Activated CD8-positive, alpha-beta T cell treated with anti-CD3 and anti-CD28 coated beads for 36 hours (primary cell): Measurements from ENCODE around the gene SLC5A9. TPM values are rescaled to one million over a fixed set of nuclear protein-coding genes. Genes with fewer than 3 reads are reported as not detected.
"Not testable (repeated sequence)": the region's sequence is repeated elsewhere in the genome, so short reads cannot be mapped to it uniquely, and the experiment has no call there.

ENCODE experiments used
- ATAC-seq: fragments of 200-7000 bp; cut with Tn5 transposase; one replicate; pipeline ENCODE4 v1.10.0; 2021; ENCODE audit warnings: mild to moderate bottlenecking, moderate library complexity
- CTCF ChIA-PET: fragments of 350-600 bp; sonication (Branson Sonifier 250); formaldehyde crosslinking; loops from one replicate; lab custom pipeline; 2021; ENCODE audit warnings: antibody characterized with exemption; lab: Charles Lee
- POLR2A ChIA-PET: fragments of 350-600 bp; sonication (Branson Sonifier 250); formaldehyde crosslinking; loops from one replicate; lab custom pipeline; 2021; ENCODE audit warnings: antibody characterized with exemption; lab: Charles Lee
- DNase-seq: peaks from one replicate; pipeline ENCODE4 v3.0.0-alpha.2; 2020
- H3K27ac Mint-ChIP-seq: one replicate; pipeline ENCODE4 v1.8.0; 2021; ENCODE audit warnings: mild to moderate bottlenecking, mixed read lengths
- H3K27me3 Mint-ChIP-seq: one replicate; pipeline ENCODE4 v1.8.0; 2021; ENCODE audit warnings: mixed read lengths
- H3K36me3 Mint-ChIP-seq: one replicate; pipeline ENCODE4 v1.8.0; 2021; ENCODE audit warnings: low read depth, mixed read lengths
- H3K4me1 Mint-ChIP-seq: one replicate; pipeline ENCODE4 v1.8.0; 2021; ENCODE audit warnings: low read depth, mixed read lengths
- H3K4me3 Mint-ChIP-seq: one replicate; pipeline ENCODE4 v1.8.0; 2021; ENCODE audit warnings: mild to moderate bottlenecking, moderate library complexity, mixed read lengths
- H3K9me3 Mint-ChIP-seq: one replicate; pipeline ENCODE4 v1.8.0; 2021; ENCODE audit warnings: mixed read lengths
- CTCF ChIP-seq: fragments of 200-600 bp; IDR thresholded peaks from one replicate; pipeline ENCODE4 v1.8.0; 2022; ENCODE audit warnings: antibody characterized with exemption, mild to moderate bottlenecking
- intact Hi-C: fragments of 100-400 bp; cut with micrococcal nuclease; formaldehyde crosslinking; loops from one replicate; pipeline ENCODE4 v1.10.0; 2022
- total RNA-seq, 2 experiments: library from RNA; stranded (reverse); gene quantifications; one replicate each; pipeline ENCODE4 v1.2.3, GENCODE V29; 2021

Gene SLC5A9
- total RNA-seq, 2 experiments from 2014 or later, result not detected

- ChIA-PET CTCF (no interaction called here), POLR2A (no interaction called here)
- no peaks in the 10 kb centered on the region for H3K36me3 Mint-ChIP-seq
- no peak for DNase-seq
- no peak overlapping the region for H3K4me3 Mint-ChIP-seq
- H3K9me3 Mint-ChIP-seq, result no peaks in the 10 kb centered on the region
- no peaks in the 10 kb centered on the region for H3K27me3 Mint-ChIP-seq
- intact Hi-C loops, result no loop called here
- no peak overlapping the region for H3K27ac Mint-ChIP-seq
- H3K4me1 Mint-ChIP-seq, result no peaks in the 10 kb centered on the region
- no peak for ATAC-seq
- TF ChIP-seq CTCF, result no peak
Measured at GRCh38 chr1:48291421-48291820, 68.9 kb downstream of the SLC5A9 start.

GRCh38 chr1:48292706-48293105, 70.2 kb downstream of the SLC5A9 start:
- Mint-ChIP-seq H3K36me3 (no peaks in the 10 kb centered on the region), H3K27me3 (no peaks in the 10 kb centered on the region), H3K4me3 (no peak overlapping the region), H3K9me3 (no peaks in the 10 kb centered on the region), H3K4me1 (no peaks in the 10 kb centered on the region), H3K27ac (no peak overlapping the region)
- DNase-seq, result no peak
- POLR2A ChIA-PET, result no interaction called here
- CTCF ChIA-PET, result no interaction called here
- TF ChIP-seq CTCF, result no peak
- no peak for ATAC-seq
- intact Hi-C loops, result no loop called here

DNA sequence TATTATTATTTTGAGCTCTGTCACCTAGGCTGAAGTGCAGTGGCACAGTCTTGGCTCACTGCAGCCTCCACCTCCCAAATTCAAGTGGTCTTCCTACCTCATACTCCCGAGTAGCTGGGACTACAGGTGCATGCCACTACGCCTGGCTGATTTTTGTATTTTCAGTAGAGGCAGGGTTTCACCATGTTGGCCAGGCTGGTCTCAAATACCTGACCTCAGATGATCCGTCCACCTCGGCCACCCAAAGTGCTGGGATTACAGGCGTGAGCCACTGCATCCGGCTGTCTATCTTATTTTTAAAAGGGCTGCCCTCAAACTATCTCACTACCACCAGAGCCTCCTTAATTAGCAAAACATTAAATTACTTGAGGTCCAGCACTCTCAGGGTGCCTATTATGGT, 71.6 kb downstream of the SLC5A9 start:
- H3K27ac Mint-ChIP-seq, H3K4me1 Mint-ChIP-seq, ATAC-seq, H3K36me3 Mint-ChIP-seq, H3K9me3 Mint-ChIP-seq, H3K4me3 Mint-ChIP-seq, DNase-seq, intact Hi-C loops, CTCF ChIA-PET, H3K27me3 Mint-ChIP-seq, POLR2A ChIA-PET: not testable (repeated sequence)

DNA sequence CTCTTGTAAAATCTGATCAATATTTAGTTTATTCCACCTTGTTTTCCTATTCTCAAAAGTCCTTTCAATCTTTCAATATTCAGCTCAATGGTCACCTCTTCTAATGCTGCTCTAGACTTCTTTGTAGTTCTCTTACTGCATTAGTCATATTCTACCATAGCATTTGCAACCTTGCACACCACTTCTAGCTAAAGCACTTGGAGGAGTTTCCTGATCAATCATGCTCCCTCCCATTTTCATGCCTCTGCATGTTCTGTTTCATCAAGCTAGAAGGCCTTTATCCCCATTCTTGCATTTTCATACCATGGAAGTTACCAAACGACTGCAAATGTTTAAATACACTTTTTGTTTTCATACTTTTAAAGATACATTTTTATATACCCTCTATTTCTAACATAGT, 72.1 kb downstream of the SLC5A9 start:
- Mint-ChIP-seq H3K27me3 (no peaks in the 10 kb centered on the region), H3K9me3 (no peaks in the 10 kb centered on the region), H3K36me3 (no peaks in the 10 kb centered on the region), H3K4me1 (no peaks in the 10 kb centered on the region), H3K27ac (no peak overlapping the region), H3K4me3 (no peak overlapping the region)
- intact Hi-C loops, result no loop called here
- no peak for DNase-seq
- ChIA-PET POLR2A (no interaction called here), CTCF (no interaction called here)
- no peak for TF ChIP-seq CTCF
- ATAC-seq, result no peak

Other genes with a start within 250 kb of the SLC5A9 start
- gene TRABD2B, start 225.3 kb upstream of the SLC5A9 start, total RNA-seq, result not detected
- 1 to 10 TPM; 1.4 to 1.7 TPM for gene SPATA6, start 249.5 kb downstream of the SLC5A9 start, total RNA-seq